Upper lobe of right lung (tissue), 1 donor: ENCODE data around the gene SPI1. TPM values are rescaled to one million over a fixed set of nuclear protein-coding genes. Genes with fewer than 3 reads are reported as not detected.

ENCODE experiments used
- ATAC-seq: fragments of 200-7000 bp; cut with Tn5 transposase; one replicate; pipeline ENCODE4 v1.9.1; 2020; ENCODE audit warnings: mild to moderate bottlenecking, moderate library complexity
- DNase-seq: peaks from one replicate; pipeline ENCODE4 v3.0.0-alpha.2; 2020
- H3K27ac ChIP-seq: fragments of 200-600 bp; one replicate; pipeline ENCODE4 v1.8.0; 2022
- H3K27me3 ChIP-seq: fragments of 200-600 bp; one replicate; pipeline ENCODE4 v1.8.0; 2022; ENCODE audit warnings: mild to moderate bottlenecking
- H3K36me3 ChIP-seq: fragments of 200-600 bp; one replicate; pipeline ENCODE4 v1.8.0; 2022
- H3K4me1 ChIP-seq: fragments of 200-600 bp; one replicate; pipeline ENCODE4 v1.8.0; 2022
- H3K4me3 ChIP-seq: fragments of 200-600 bp; one replicate; pipeline ENCODE4 v1.8.0; 2022; ENCODE audit warnings: mild to moderate bottlenecking
- H3K9me3 ChIP-seq: fragments of 200-600 bp; one replicate; pipeline ENCODE4 v1.8.0; 2022
- intact Hi-C: fragments of 100-400 bp; cut with DNase I; formaldehyde crosslinking; loops from one replicate; pipeline ENCODE4 v1.11.0; 2022
- total RNA-seq: library from RNA; stranded (reverse); fragmentation: NEBNext Ultra II Directional; extraction: Animal tissue kit (Norgen Biotek cat#: 25700); gene quantifications from one replicate; pipeline ENCODE4 v1.2.1, GENCODE V29; 2021
- TF ChIP-seq, protein P1 (sequence below): fragments of 200-600 bp; IDR thresholded peaks from one replicate; pipeline ENCODE4 v1.8.0; 2022; ENCODE audit warnings: antibody characterized with exemption
- donor health status: DM: no; HTN: yes; CAD: no; lungs with severe emphysema.

SPI1 gene
- total RNA-seq, 1 donor from 2014 or later, result 168 TPM

DNA sequence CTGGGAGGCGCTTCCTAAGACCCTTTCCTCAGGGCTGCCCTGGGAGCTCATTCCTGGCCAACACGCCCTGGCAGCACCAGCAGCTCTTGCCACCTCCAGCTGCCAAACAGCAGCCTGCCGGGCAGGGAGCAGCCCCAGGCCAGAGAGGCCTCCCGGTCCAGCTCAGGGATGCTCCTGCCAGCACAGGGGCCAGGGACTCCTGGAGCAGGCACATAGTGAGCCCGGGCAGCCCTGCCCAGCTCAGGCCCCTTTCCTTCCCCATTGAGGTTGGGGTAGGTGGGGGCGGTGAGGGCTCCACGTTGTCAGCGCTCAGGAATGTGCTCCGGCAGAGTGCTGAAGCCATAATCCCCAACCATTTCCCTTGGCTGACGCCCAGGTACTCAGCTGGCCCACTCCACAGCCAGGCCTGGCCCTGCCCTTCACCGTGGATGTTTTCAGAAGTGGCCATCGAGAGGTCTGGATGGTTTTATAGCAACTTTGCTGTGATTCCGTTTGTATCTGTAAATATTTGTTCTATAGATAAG, 37.7 kb upstream of the SPI1 start:
- Histone ChIP-seq H3K4me3 (no peak overlapping the region), H3K36me3 (peaks cover 67% of the 10 kb centered on the region), H3K27ac (peak overlapping the region; percentile 87), H3K27me3 (no peaks in the 10 kb centered on the region), H3K4me1 (peaks cover 29% of the 10 kb centered on the region), H3K9me3 (no peaks in the 10 kb centered on the region)
- TF ChIP-seq, protein P1, sequence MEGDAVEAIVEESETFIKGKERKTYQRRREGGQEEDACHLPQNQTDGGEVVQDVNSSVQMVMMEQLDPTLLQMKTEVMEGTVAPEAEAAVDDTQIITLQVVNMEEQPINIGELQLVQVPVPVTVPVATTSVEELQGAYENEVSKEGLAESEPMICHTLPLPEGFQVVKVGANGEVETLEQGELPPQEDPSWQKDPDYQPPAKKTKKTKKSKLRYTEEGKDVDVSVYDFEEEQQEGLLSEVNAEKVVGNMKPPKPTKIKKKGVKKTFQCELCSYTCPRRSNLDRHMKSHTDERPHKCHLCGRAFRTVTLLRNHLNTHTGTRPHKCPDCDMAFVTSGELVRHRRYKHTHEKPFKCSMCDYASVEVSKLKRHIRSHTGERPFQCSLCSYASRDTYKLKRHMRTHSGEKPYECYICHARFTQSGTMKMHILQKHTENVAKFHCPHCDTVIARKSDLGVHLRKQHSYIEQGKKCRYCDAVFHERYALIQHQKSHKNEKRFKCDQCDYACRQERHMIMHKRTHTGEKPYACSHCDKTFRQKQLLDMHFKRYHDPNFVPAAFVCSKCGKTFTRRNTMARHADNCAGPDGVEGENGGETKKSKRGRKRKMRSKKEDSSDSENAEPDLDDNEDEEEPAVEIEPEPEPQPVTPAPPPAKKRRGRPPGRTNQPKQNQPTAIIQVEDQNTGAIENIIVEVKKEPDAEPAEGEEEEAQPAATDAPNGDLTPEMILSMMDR, result no peak
- peak; percentile 90 for ATAC-seq
- intact Hi-C loops, result no loop called here
- peak; percentile 94 for DNase-seq

DNA sequence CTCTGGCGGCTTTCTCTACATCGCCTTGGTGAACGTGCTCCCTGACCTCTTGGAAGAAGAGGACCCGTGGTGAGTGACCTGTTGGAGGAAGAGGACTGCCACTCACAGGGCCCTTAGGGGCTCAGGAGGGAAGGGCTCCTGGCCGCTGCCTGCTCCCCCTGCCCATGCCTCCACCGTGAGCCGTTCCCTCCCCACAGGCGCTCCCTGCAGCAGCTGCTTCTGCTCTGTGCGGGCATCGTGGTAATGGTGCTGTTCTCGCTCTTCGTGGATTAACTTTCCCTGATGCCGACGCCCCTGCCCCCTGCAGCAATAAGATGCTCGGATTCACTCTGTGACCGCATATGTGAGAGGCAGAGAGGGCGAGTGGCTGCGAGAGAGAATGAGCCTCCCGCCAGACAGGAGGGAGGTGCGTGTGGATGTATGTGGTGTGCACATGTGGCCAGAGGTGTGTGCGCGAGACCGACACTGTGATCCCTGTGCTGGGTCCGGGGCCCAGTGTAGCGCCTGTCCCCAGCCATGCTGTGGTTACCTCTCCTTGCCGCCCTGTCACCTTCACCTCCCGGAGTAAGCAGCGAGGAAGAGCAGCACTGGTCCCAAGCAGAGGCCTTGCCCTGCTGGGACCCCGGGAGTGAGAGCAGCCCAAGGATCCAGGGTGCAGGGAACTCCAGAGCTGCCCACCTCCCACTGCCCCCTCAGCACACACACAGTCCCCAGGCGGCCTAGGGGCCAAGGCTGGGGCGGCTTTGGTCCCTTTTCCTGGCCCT, 36.9 kb upstream of the SPI1 start:
- Histone ChIP-seq H3K4me3 (no peak overlapping the region), H3K27me3 (no peaks in the 10 kb centered on the region), H3K4me1 (peaks cover 33% of the 10 kb centered on the region), H3K36me3 (peaks cover 59% of the 10 kb centered on the region), H3K27ac (peak overlapping the region; percentile 87), H3K9me3 (no peaks in the 10 kb centered on the region)
- ATAC-seq (no peak), DNase-seq (no peak)
- TF ChIP-seq, protein P1, result no peak
- intact Hi-C loops, result no loop called here

DNA sequence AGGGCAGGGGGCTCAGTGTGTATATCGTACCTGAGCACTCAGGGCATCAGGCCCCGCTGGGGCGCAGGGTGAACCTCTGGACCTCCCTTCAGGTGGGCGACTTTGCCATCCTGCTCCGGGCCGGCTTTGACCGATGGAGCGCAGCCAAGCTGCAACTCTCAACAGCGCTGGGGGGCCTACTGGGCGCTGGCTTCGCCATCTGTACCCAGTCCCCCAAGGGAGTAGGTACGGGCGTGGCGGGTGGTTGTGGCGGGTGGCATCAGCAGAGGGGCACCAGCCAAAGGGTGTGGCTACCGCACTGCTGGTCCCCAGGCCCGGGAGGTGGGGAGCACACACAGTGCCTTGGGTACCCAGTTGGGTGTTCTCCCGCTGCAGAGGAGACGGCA, 36.3 kb upstream of the SPI1 start:
- intact Hi-C loops, result no loop called here
- peak overlapping the region; percentile 87 for H3K27ac ChIP-seq
- no peaks in the 10 kb centered on the region for H3K27me3 ChIP-seq
- H3K9me3 ChIP-seq, result no peaks in the 10 kb centered on the region
- ATAC-seq (no peak), DNase-seq (no peak)
- peaks cover 53% of the 10 kb centered on the region for H3K36me3 ChIP-seq
- H3K4me1 ChIP-seq, result peaks cover 37% of the 10 kb centered on the region
- TF ChIP-seq, protein P1, result no peak
- no peak overlapping the region for H3K4me3 ChIP-seq

DNA sequence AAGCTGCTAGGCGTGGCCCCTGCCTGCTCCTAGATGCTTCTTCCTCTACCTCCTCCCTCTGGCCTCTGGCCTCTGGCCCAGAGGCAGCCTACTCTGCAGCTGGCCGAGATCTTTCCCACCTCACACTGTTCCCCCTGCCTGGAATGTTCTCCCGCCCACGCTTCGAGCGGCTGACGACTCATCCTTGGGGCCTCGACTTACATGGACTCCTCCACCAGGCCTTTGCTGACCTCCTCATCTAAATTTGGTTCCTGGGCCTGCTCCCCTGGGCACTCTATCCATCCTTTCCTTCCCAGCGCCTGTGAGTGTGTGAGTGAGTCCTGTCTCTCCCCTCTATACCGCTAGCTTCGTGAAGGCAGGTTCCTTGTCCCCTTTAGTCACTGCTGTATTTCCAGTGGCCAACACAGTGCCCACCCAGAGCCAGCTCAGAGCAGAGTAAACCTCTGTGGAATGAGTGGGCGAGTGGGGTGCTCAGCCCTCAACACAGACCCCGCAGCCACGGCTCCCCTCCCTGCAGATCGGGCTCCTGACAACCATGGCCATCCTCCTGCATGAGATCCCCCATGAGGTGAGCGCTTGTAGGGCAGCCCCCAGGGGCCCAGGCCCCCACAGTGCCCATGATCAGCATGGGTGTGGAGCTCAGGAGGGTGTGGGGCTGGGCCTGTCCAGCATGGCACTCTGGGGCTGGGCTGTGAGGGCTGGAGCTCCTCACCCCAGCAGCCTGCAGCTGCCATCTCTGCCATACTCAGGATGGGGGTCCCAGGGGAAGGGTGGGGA, 35.7 kb upstream of the SPI1 start:
- H3K9me3 ChIP-seq, result no peaks in the 10 kb centered on the region
- intact Hi-C loops, result no loop called here
- H3K27me3 ChIP-seq, result no peaks in the 10 kb centered on the region
- TF ChIP-seq, protein P1, result no peak
- DNase-seq (peak; percentile 72), ATAC-seq (no peak)
- H3K4me1 ChIP-seq, result peaks cover 43% of the 10 kb centered on the region
- peaks cover 49% of the 10 kb centered on the region for H3K36me3 ChIP-seq
- H3K4me3 ChIP-seq, result no peak overlapping the region
- H3K27ac ChIP-seq, result peak overlapping the region; percentile 60

DNA sequence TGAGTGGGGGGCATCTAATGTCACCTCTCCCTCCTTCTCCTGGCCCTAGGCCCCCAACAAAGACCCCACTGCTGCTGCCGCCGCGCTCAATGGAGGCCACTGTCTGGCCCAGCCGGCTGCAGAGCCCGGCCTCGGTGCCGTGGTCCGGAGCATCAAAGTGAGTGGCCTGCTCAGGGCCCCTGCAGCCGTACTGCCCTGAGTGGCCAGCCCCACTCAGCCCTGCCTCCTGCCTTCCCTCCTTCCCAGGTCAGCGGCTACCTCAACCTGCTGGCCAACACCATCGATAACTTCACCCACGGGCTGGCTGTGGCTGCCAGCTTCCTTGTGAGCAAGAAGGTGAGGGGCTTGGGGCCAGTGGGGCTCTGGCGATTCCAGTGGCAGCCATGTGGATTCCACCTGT, 35.0 kb upstream of the SPI1 start:
- DNase-seq (no peak), ATAC-seq (no peak)
- Histone ChIP-seq H3K27ac (peak overlapping the region; percentile 51), H3K4me3 (no peak overlapping the region), H3K36me3 (peaks cover 41% of the 10 kb centered on the region), H3K9me3 (no peaks in the 10 kb centered on the region), H3K4me1 (peaks cover 45% of the 10 kb centered on the region), H3K27me3 (no peaks in the 10 kb centered on the region)
- TF ChIP-seq, protein P1, result no peak
- intact Hi-C loops, result no loop called here
